GM23248 (cell line): Measurements from ENCODE around the gene MAGI3. TPM values are rescaled to one million over a fixed set of nuclear protein-coding genes. Genes with fewer than 3 reads are reported as not detected.

Experiments used
- DNase-seq: peaks from one replicate; pipeline ENCODE4 v3.0.0-alpha.2; 2015
- H2AFZ ChIP-seq: fragments of 200-600 bp; sonication (generic); 2 replicates; pipeline ENCODE4 v1.6.1; 2016; ENCODE audit warnings: antibody characterized with exemption
- H3F3A ChIP-seq: fragments of 200-600 bp; sonication (generic); 2 replicates; pipeline ENCODE4 v1.6.1; 2016; ENCODE audit warnings: mild to moderate bottlenecking, antibody characterized with exemption, mixed run types; ENCODE audit not compliant: insufficient read depth
- H3K27ac ChIP-seq: fragments of 200-600 bp; sonication (generic); 2 replicates; pipeline ENCODE4 v1.5.1; 2016; ENCODE audit warnings: mild to moderate bottlenecking
- H3K27me3 ChIP-seq: fragments of 200-600 bp; sonication (generic); replicated peaks from 2 replicates; pipeline ENCODE4 v1.6.1; 2016; ENCODE audit warnings: mild to moderate bottlenecking; ENCODE audit not compliant: insufficient read depth
- H3K36me3 ChIP-seq: fragments of 200-600 bp; sonication (generic); 2 replicates; pipeline ENCODE4 v1.6.1; 2016; ENCODE audit warnings: low read depth, mild to moderate bottlenecking
- H3K4me1 ChIP-seq: fragments of 200-600 bp; sonication (generic); 2 replicates; pipeline ENCODE4 v1.6.1; 2016; ENCODE audit warnings: mild to moderate bottlenecking; ENCODE audit not compliant: insufficient read depth
- H3K4me2 ChIP-seq: fragments of 200-600 bp; sonication (generic); one replicate; pipeline ENCODE4 v1.6.1; 2016; ENCODE audit warnings: mild to moderate bottlenecking; ENCODE audit not compliant: unreplicated experiment
- H3K4me3 ChIP-seq: fragments of 200-600 bp; sonication (generic); 2 replicates; pipeline ENCODE4 v1.5.1; 2016; ENCODE audit warnings: mild to moderate bottlenecking
- H3K79me2 ChIP-seq: fragments of 200-600 bp; sonication (generic); 2 replicates; pipeline ENCODE4 v1.6.1; 2016; ENCODE audit warnings: mild to moderate bottlenecking; ENCODE audit not compliant: insufficient read depth
- H3K9ac ChIP-seq: fragments of 200-600 bp; sonication (generic); 2 replicates; pipeline ENCODE4 v1.6.1; 2016; ENCODE audit warnings: mild to moderate bottlenecking
- H3K9me2 ChIP-seq: fragments of 200-600 bp; sonication (generic); 2 replicates; pipeline ENCODE4 v1.6.1; 2016; ENCODE audit warnings: mixed run types, mild to moderate bottlenecking, moderate library complexity; ENCODE audit not compliant: insufficient read depth
- H3K9me3 ChIP-seq: fragments of 200-600 bp; sonication (generic); one replicate; pipeline ENCODE4 v1.6.1; 2017; ENCODE audit warnings: low read depth
- H4K20me1 ChIP-seq: fragments of 200-600 bp; sonication (generic); 2 replicates; pipeline ENCODE4 v1.6.0; 2016; ENCODE audit not compliant: insufficient read depth
- EZH2 ChIP-seq: fragments of 200-600 bp; sonication (generic); IDR thresholded peaks from 2 replicates; pipeline ENCODE4 v1.6.1; 2018; ENCODE audit warnings: antibody characterized with exemption, mild to moderate bottlenecking; ENCODE audit not compliant: insufficient read depth, poor library complexity, severe bottlenecking
- EZH2phosphoT487 ChIP-seq: fragments of 200-600 bp; sonication (generic); IDR thresholded peaks from 2 replicates; pipeline ENCODE4 v1.6.1; 2018; ENCODE audit warnings: antibody characterized with exemption, moderate library complexity, mild to moderate bottlenecking, low read depth; ENCODE audit not compliant: insufficient read depth
- WGBS, 2 experiments: methylation state at CpG; one replicate each; pipeline ENCODE4 v1.1.6; 2015 to 2017; ENCODE audit warnings: low lambda C conversion rate in 2 of 2, low coverage in 1 of 2; ENCODE audit errors: missing lambda C conversion rate in 2 of 2; 5-methylcytosine and 5-hydroxymethylcytosine counted together
- in situ Hi-C: fragments of 300-500 bp; cut with MboI; formaldehyde crosslinking; loops from 2 replicates; pipeline ENCODE4 v1.15.0; 2020
- polyA plus RNA-seq: library from polyadenylated mRNA; unstranded; fragments of >200 nt; fragmentation: Nextera tagmentation; extraction: Ambion mirVana; gene quantifications from 2 replicates; pipeline ENCODE4 v1.2.1, GENCODE V29; 2016
- total RNA-seq: library from RNA; depleted of rRNA; stranded (reverse); fragments of >200 nt; shearing (Covaris generic); gene quantifications from 2 replicates; pipeline ENCODE4 v1.2.3, GENCODE V29; 2014; rRNA removed

MAGI3 gene
- total RNA-seq (6.4 and 7.2 TPM in 2 replicates), polyA plus RNA-seq (1.9 and 2.1 TPM in 2 replicates)

DNA sequence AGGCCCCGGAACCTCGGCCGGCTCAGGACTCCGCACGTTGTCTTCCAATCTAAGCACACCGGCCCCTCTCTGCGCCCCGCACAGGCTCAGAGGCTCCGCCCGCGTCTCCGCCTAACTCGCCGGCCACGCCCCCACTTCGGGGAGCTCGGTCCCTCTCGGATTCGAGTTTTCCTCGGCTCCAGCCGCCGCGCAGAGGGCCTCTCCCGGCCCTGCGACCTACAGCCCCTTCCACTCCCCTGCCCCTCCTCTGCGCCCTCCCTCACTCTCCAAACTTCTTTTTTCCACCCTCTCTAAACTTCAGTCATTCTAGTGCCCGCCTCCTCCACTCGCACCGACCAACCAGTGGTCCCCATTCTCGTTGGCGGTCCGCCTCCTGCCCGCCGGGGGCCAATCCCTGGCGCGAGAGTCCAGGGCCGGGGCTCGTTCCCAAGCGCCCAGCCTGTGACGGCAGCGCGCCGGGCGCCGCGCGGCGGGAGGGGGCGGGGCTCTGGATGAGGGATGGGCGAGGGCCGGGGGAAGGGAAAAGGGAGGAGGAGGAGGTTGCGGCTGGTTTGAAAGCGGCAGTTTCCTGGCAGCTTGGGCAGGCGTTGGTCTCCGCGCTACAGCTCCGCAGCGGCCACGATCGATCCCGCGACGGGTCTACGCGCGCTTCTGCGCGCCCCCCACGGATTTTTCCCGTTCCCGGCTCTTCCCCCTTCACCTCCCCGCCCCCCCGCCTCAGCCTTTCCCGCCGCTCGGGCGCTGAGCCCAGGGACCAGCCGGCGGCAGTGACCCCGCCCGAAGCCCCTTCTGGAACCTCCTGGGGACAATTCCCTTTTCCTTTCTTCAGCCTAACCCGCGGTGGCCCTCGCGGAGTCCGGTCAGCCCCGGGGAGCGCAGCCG, at the start of gene MAGI3:
MAGI3 (plus strand) TSS at position 563 of the 882 bp plus-strand sequence. CDS start 519 bp downstream, outside the sequence.
- no peaks in the 10 kb centered on the region for H3K27me3 ChIP-seq
- no peaks in the 10 kb centered on the region for H3K9me3 ChIP-seq
- no peak for TF ChIP-seq EZH2
- H3K27ac ChIP-seq = peak within 1 kb of the TSS; percentile 69
- peak within 1 kb of the TSS; percentile 98 for H2AFZ ChIP-seq
- no peaks in the 10 kb centered on the region for H3K9me2 ChIP-seq
- peak within 1 kb of the TSS; percentile 85 for H3K9ac ChIP-seq
- peak; percentile 99 for DNase-seq
- H3F3A ChIP-seq = peaks cover 11% of the 10 kb centered on the region
- peak within 1 kb of the TSS; percentile 91 for H3K4me2 ChIP-seq
- H3K4me1 ChIP-seq = peaks cover 31% of the 10 kb centered on the region
- WGBS, 2 experiments = 0 to 1% methylated on average over 35 to 89 of the region's 89 CpGs
- in situ Hi-C loops = no loop called here
- peaks cover 43% of the 10 kb centered on the region for H3K79me2 ChIP-seq
- no peaks in the 10 kb centered on the region for H3K36me3 ChIP-seq
- H3K4me3 ChIP-seq = peak within 1 kb of the TSS; percentile 91
- H4K20me1 ChIP-seq = no peaks in the 10 kb centered on the region

DNA sequence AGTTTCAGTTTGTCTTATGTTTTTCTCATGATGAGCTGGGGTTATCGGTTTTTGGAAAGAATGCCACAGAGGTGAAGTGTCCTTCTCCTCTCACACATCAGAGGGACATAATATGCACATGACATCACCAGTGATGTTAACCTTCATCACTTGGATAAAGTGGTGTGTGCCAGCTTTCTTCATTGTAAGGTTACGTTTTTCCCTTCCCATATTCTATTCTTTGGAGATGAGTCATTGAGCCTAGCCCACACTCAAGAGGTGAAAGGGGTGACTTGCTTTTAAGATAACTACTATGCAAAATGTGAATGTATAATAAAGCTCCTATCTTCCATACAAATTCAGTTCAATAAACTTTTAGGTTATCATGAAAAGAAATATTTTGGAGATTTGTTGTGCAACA, 36.7 kb upstream of the MAGI3 start:
- H3K9ac ChIP-seq = no peak overlapping the region
- H3K36me3 ChIP-seq = no peaks in the 10 kb centered on the region
- TF ChIP-seq EZH2phosphoT487 (no peak), EZH2 (no peak)
- H3K4me1 ChIP-seq = no peaks in the 10 kb centered on the region
- no peaks in the 10 kb centered on the region for H3K9me3 ChIP-seq
- H3F3A ChIP-seq = no peaks in the 10 kb centered on the region
- no peak overlapping the region for H2AFZ ChIP-seq
- H3K4me2 ChIP-seq = no peak overlapping the region
- H4K20me1 ChIP-seq = no peaks in the 10 kb centered on the region
- peak; percentile 5 for DNase-seq
- no peaks in the 10 kb centered on the region for H3K27me3 ChIP-seq
- no peak overlapping the region for H3K27ac ChIP-seq
- WGBS, 2 experiments = 19 to 33% methylated on average over 2 of the region's 2 CpGs
- H3K79me2 ChIP-seq = no peaks in the 10 kb centered on the region
- H3K9me2 ChIP-seq = no peaks in the 10 kb centered on the region
- in situ Hi-C loops = no loop called here
- H3K4me3 ChIP-seq = no peak overlapping the region

DNA sequence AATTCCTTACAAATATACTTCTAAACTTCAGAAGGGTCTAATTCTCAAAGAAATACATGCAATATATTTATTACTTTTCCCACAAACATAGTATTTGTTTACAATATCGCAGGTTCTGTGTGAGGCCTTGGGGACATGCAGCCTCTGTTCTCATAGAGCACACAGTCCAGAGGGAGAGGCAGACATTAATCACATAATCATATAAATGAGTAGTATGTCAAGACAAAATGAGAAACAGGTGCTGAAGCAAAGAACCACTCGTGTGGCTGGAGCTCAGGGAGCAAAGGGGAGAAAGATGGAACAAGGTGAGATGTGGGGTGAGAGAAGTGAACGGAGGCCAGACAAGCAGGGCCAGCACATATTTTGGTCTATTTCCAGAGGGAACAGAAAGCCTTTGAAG, 26.4 kb upstream of the MAGI3 start:
- 27 to 33% methylated on average over 3 of the region's 3 CpGs for WGBS, 2 experiments
- no peaks in the 10 kb centered on the region for H3F3A ChIP-seq
- in situ Hi-C loops = no loop called here
- H3K4me1 ChIP-seq = no peaks in the 10 kb centered on the region
- no peaks in the 10 kb centered on the region for H3K9me3 ChIP-seq
- no peak overlapping the region for H3K4me3 ChIP-seq
- DNase-seq = no peak
- H3K36me3 ChIP-seq = no peaks in the 10 kb centered on the region
- H2AFZ ChIP-seq = no peak overlapping the region
- H3K27ac ChIP-seq = no peak overlapping the region
- H3K9ac ChIP-seq = no peak overlapping the region
- H3K79me2 ChIP-seq = no peaks in the 10 kb centered on the region
- no peak overlapping the region for H3K4me2 ChIP-seq
- no peaks in the 10 kb centered on the region for H3K9me2 ChIP-seq
- no peaks in the 10 kb centered on the region for H4K20me1 ChIP-seq
- no peak for TF ChIP-seq EZH2phosphoT487
- TF ChIP-seq EZH2 = no peak
- no peaks in the 10 kb centered on the region for H3K27me3 ChIP-seq

DNA sequence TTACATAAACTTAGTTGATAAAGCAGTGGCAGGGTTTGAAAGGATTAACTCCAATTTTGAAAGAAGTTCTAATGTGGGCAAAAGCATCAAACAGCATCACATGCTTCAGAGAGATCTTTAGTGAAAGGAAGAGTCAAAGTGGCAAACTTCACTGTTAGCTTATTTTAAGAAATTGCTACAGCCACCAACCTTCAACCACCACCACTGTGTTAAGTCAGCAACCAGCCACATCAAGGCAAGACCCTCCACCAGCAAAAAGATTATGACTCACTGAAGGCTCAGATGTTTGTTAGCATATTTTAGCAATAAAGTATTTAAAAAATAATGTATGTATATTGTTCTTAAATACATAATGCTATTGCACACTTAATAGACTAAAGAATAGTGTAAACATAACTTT, 21.3 kb upstream of the MAGI3 start:
- TF ChIP-seq EZH2phosphoT487 (no peak), EZH2 (no peak)
- Histone ChIP-seq H3K27ac (no peak overlapping the region), H3F3A (no peaks in the 10 kb centered on the region)

More for the DNA sequence above, 21.3 kb upstream of the MAGI3 start:
- Histone ChIP-seq H2AFZ (no peak overlapping the region), H3K36me3 (no peaks in the 10 kb centered on the region), H3K9me2 (no peaks in the 10 kb centered on the region), H3K4me1 (no peaks in the 10 kb centered on the region), H3K27me3 (no peaks in the 10 kb centered on the region), H4K20me1 (no peaks in the 10 kb centered on the region), H3K4me3 (no peak overlapping the region), H3K4me2 (no peak overlapping the region), H3K9ac (no peak overlapping the region), H3K9me3 (no peaks in the 10 kb centered on the region), H3K79me2 (no peaks in the 10 kb centered on the region)
- DNase-seq = no peak
- in situ Hi-C loops = no loop called here
